ENCODE measurements around the gene PATL2. TPM values are rescaled to one million over a fixed set of nuclear protein-coding genes. Genes with fewer than 3 reads are reported as not detected.
"Not testable (repeated sequence)": the region's sequence is repeated elsewhere in the genome, so short reads cannot be mapped to it uniquely, and the experiment has no call there.

PATL2 gene
- total RNA-seq, 1 experiment from 2014 or later, result not detected

DNA sequence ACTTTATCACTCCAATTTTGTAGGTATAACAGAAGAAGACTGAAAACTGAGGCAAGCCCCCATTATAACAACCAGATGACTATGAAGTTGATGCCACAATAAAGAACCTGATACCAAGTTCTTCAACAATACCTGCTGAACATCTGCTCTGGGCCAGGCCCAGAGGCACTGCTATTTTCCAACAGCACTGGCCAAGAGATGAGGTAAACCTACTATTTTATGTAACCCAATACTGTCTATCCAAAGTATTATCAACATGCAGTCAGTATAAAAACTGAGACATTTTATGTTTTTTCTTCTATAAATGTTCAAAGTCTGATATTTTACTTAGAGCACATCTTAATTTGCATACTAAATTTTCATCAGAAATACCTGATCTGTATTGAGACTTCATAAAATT lies 53.7 kb downstream of the PATL2 start:
- H3K9me3 ChIP-seq (replicated peaks), result no peaks in the 10 kb centered on the region
- no peaks in the 10 kb centered on the region; the same call in 1 of the 2 replicates for H3K4me1 ChIP-seq
- H3K27me3 ChIP-seq, result no peaks in the 10 kb centered on the region
- H3K27ac ChIP-seq, result no peak overlapping the region
- no peak for DNase-seq
- peaks cover 23% of the 10 kb centered on the region for H3K36me3 ChIP-seq
- H3K4me3 ChIP-seq, result no peak overlapping the region

DNA sequence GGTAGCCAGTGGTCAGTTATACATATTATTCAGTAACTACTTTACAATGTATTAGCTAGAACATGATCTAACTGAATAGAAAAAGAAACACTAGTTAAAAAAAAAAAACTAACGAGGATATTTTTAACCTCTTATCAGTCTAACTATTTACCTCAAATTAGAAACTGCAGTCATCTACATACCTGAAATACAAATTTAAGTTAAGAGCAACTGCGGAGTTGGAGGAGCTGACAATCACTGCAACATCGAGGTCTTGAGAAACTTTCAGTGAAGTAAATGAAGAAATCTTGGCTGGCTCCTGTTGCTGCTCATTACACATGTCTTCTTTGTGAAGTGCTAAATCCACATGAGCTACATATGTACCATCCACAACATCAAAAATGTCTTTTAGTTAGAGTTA lies 54.2 kb downstream of the PATL2 start:
- no peak overlapping the region for H3K27ac ChIP-seq
- H3K36me3 ChIP-seq, result peaks cover 28% of the 10 kb centered on the region
- no peak overlapping the region for H3K4me3 ChIP-seq
- no peaks in the 10 kb centered on the region for H3K27me3 ChIP-seq
- DNase-seq, result no peak
- H3K4me1 ChIP-seq, result no peaks in the 10 kb centered on the region
- H3K9me3 ChIP-seq (replicated peaks), result no peaks in the 10 kb centered on the region

DNA sequence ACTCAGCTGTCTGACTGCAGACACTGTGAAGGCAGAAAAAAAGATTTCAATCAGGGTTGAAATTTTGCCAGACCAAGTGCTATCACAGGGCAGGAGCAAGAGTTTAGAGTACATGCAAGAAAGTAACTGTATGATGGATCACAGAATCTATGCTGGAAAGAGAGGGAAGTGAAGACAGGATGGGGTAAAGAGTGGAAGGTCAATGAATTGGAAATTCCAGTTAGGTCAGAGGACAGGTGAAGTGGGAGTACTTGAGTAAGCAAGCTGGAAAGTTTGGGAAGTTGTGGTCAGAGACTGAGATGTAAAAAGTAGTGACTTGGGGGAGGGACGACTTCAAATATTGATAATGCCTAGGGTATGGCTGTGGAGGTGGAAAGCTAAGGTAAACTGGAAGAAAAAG lies 54.8 kb downstream of the PATL2 start:
- Histone ChIP-seq H3K27me3 (no peaks in the 10 kb centered on the region), H3K4me3 (no peak overlapping the region), H3K4me1 (no peaks in the 10 kb centered on the region), H3K36me3 (peaks cover 34% of the 10 kb centered on the region), H3K27ac (no peak overlapping the region), H3K9me3 (replicated peaks) (no peaks in the 10 kb centered on the region)
- DNase-seq, result no peak

DNA sequence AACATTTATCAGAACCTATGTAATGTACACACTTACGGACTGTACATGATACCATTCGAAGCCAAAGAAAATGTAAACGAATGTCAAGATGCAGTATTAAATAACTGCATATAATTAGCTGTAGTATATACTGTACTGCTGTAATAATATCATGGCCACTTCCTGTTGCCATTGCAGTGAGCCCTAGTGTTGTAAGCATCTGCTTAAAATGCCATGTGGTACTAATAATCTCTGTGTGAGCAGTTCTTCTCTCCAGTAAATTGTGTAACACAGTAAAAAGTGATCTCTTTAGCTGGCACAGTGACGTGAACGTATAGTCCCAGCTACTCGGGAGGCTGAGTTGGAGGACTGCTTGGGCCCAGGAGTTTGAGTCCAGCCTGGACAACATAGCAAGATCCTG lies 56.3 kb downstream of the PATL2 start:
- no peak overlapping the region for H3K27ac ChIP-seq
- H3K9me3 ChIP-seq (replicated peaks), result no peaks in the 10 kb centered on the region
- H3K4me1 ChIP-seq, result no peaks in the 10 kb centered on the region
- peaks cover 44% of the 10 kb centered on the region for H3K36me3 ChIP-seq
- H3K27me3 ChIP-seq, result no peaks in the 10 kb centered on the region
- H3K4me3 ChIP-seq, result no peak overlapping the region
- DNase-seq, result no peak

DNA sequence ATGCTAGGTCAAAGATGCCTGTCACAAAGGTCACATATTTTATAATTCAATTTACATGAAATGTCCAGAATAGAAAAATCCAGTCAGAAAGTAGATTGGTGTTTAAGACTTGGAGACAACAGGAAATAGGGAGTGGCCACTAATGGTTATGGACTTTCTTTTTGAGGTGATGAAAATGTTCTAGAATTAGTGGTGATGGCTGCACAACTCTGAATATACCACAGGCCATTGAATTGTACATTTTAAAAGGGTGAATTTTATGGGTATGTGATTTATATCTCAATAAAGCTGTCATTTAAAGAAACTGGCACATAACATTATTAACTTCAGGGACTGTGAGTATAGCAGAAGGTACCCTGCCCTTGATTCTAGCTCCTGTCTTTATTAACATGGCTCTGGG lies 63.5 kb downstream of the PATL2 start:
- no peaks in the 10 kb centered on the region for H3K4me1 ChIP-seq
- H3K36me3 ChIP-seq, result peaks cover 52% of the 10 kb centered on the region
- no peak overlapping the region for H3K27ac ChIP-seq
- DNase-seq, result no peak
- H3K27me3 ChIP-seq, result no peaks in the 10 kb centered on the region
- H3K9me3 ChIP-seq (replicated peaks), result no peaks in the 10 kb centered on the region
- H3K4me3 ChIP-seq, result no peak overlapping the region

DNA sequence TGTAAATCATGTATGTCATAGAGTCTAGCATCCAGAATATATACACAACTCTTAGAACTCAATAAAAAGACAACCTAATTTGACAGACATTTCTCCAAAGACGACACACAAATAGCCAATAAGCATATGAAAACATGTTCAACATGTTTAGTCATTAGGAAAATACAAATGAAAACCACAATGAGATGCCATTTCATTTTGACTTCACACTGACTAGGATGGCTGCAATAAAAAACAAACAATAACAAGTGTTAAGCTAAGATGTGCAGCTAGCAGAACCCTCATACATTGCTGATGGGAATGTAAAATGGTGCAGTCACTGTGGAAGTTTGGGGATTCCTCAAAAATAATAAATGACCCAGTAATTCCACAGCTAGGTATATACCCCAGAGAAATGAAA lies 64.1 kb downstream of the PATL2 start:
- Histone ChIP-seq H3K4me1 (no peaks in the 10 kb centered on the region), H3K27me3 (no peaks in the 10 kb centered on the region), H3K36me3 (peaks cover 48% of the 10 kb centered on the region), H3K4me3 (no peak overlapping the region), H3K27ac (no peak overlapping the region), H3K9me3 (replicated peaks) (no peaks in the 10 kb centered on the region)
- DNase-seq, result no peak

DNA sequence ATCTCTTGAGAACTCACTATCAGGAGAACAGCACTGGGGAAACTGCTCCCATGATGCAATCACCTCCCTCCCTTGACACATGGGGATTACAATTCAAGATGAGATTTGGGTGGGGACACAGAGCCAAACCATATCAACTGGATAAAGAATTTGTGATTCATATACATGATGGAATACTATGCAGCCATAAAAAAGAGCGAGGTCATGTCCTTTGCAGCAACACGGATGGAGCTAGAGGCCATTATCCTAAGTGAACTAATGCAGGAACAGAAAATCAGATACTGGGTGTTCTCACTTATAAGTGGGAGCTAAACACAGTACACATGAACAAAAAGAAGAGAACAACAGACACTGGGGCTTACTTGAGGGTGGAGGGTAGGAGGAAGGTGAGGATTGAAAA lies 64.7 kb downstream of the PATL2 start:
- H3K4me1 ChIP-seq, result no peaks in the 10 kb centered on the region
- H3K27ac ChIP-seq, result no peak overlapping the region
- H3K36me3 ChIP-seq, result peaks cover 43% of the 10 kb centered on the region
- no peaks in the 10 kb centered on the region for H3K27me3 ChIP-seq
- DNase-seq, result no peak
- no peak overlapping the region for H3K4me3 ChIP-seq
- H3K9me3 ChIP-seq (replicated peaks), result no peaks in the 10 kb centered on the region

DNA sequence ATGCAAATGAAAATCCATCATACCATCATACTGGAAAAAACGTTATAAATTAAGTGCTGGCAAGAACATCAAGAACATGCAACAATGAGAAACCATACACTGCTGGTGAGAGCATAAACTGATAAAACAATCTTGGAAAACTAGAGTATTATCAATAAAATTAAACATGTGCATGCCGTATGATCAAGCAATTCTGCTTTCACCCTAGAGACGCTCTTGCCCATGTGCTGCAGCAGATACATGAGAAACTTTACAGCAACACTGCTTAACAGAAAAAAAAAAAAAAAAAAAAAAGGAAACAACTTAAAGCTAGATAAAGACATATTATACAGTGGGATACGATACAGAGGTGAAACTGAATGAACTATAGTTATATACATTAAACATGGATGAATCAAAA lies 69.5 kb downstream of the PATL2 start:
- H3K27me3 ChIP-seq, result no peaks in the 10 kb centered on the region
- H3K27ac ChIP-seq, result no peak overlapping the region
- no peaks in the 10 kb centered on the region for H3K9me3 ChIP-seq (replicated peaks)
- H3K4me3 ChIP-seq, result no peak overlapping the region
- DNase-seq, result no peak
- no peaks in the 10 kb centered on the region for H3K4me1 ChIP-seq
- H3K36me3 ChIP-seq, result peaks cover 33% of the 10 kb centered on the region

DNA sequence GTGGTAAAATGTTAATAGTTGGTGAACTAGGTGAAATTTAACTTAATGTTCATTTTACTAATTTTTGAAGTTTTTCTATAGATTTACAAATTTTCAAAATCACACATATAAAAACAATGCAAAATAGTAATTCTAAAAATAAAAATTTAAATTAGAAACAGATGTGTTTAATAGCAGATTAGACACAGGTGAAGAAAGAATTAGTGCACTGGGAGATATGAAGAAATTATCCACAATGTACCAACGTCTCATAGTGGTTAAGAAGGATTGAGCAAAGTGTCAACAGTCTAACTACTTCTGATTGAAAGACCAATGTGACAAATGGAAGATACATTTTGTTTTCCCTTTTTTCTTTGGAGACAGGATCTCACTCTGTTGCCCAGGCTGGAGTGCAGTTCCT lies 74.1 kb downstream of the PATL2 start:
- no peak overlapping the region for H3K4me3 ChIP-seq
- no peak for DNase-seq
- H3K9me3 ChIP-seq (replicated peaks), result no peaks in the 10 kb centered on the region
- no peak overlapping the region for H3K27ac ChIP-seq
- H3K27me3 ChIP-seq, result no peaks in the 10 kb centered on the region
- peaks cover 44% of the 10 kb centered on the region for H3K36me3 ChIP-seq
- no peaks in the 10 kb centered on the region for H3K4me1 ChIP-seq

DNA sequence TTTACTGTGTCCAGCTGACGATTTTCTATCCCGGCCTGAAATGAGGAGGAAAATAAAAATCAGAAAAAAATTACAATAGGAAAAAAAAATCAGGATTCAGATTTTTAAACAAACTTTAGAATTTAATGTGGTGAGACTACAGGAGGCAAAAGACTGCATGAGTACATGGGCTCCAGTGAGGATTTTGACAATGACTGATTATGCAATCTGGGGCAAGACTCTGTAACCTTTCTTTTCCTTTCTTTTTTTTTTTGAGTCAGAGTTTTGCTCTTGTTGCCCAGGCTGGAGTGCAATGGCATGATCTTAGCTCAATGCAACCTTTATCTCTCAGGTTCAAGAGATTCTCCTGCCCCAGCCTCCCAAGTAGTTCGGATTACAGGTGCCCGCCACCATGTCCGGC lies 77.5 kb downstream of the PATL2 start:
- no peaks in the 10 kb centered on the region for H3K9me3 ChIP-seq (replicated peaks)
- peaks cover 50% of the 10 kb centered on the region for H3K36me3 ChIP-seq
- H3K27me3 ChIP-seq, result no peaks in the 10 kb centered on the region
- H3K27ac ChIP-seq, result no peak overlapping the region
- no peaks in the 10 kb centered on the region for H3K4me1 ChIP-seq
- no peak for DNase-seq
- no peak overlapping the region for H3K4me3 ChIP-seq

DNA sequence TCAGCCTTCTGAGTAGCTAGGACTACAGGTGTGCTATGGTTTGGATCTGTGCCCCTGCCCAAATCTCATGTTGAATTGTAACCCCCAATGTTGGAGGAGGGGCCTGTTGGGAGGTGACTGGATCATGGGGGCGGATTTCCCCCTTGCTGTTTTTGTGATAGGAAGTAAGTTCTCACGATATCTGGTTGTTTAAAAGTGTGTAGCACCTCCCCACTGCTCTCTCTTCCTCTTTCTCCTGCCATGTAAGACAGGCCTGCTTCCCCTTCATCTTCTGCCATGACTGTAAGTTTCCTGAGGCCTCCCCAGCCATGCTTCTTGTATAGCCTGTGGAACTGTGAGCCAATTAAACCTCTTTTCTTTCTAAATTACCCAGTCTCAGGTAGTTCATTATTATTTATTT lies 85.8 kb downstream of the PATL2 start:
- H3K9me3 ChIP-seq (replicated peaks); H3K4me1 ChIP-seq; H3K27ac ChIP-seq; H3K27me3 ChIP-seq; DNase-seq; H3K4me3 ChIP-seq: not testable (repeated sequence)
- H3K36me3 ChIP-seq, result peaks cover 39% of the 10 kb centered on the region

DNA sequence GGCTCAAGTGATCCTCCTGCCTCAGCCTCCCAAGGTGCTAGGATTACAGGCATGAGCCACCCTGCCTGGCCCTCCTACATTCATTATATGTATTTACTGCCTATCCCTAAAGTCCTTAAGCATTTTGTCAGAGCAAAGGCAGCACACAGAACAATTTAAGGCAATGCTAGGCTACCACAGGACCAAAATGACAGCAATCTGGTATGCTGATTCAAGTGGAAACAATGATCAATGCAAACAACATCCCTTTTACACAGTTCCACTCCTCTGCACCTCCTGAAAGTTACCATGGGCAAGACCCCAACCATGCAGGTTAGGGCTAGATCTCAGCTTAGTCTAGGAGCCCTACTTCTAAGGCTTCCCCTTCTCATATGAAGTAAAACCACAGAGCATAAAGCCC lies 87.9 kb downstream of the PATL2 start:
- no peak overlapping the region for H3K27ac ChIP-seq
- no peak overlapping the region for H3K4me3 ChIP-seq
- H3K27me3 ChIP-seq, result no peaks in the 10 kb centered on the region
- no peaks in the 10 kb centered on the region for H3K4me1 ChIP-seq
- DNase-seq, result no peak
- H3K9me3 ChIP-seq (replicated peaks), result no peaks in the 10 kb centered on the region
- peaks cover 41% of the 10 kb centered on the region for H3K36me3 ChIP-seq

DNA sequence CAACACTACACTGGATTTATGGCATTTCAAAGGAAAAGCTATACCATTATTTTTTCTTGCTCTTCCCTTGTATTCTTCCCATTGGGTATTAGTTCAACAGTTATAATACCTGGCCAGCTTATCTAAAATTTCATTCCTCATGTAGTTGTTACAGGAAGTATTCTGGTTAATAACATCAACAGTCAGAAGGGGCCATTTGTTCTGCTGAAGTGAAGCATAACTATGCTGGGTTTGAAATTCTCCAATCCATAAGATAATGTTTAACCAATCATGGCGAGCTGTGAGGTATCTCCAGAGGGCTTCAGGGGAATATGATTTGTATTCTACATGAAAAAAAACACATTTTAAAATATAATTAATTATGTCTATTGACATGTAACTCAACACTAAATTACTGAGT lies 91.0 kb downstream of the PATL2 start:
- DNase-seq, result no peak
- Histone ChIP-seq H3K36me3 (peaks cover 28% of the 10 kb centered on the region), H3K27ac (no peak overlapping the region), H3K9me3 (replicated peaks) (no peaks in the 10 kb centered on the region), H3K27me3 (no peaks in the 10 kb centered on the region), H3K4me3 (no peak overlapping the region), H3K4me1 (no peaks in the 10 kb centered on the region)

DNA sequence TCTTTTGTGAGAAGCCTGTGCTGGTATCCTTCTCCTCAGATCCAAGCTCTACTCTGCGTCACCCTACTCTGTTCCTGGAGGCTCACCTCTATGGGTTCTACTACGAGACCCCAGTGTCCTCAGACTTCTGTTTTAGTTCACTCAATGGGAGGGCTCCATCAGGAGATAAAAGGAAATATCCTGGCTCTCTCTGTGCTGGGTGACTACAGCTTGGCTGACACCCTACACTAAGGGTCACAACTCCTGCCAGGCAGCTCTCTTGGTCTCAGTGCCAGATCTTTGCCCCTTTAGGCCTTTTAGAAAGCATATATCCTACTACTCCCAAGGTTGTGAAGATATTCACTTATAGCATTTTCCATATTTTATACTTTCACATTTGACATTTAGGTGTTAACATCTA lies 94.1 kb downstream of the PATL2 start:
- no peak overlapping the region for H3K27ac ChIP-seq
- H3K4me1 ChIP-seq, result no peaks in the 10 kb centered on the region
- H3K36me3 ChIP-seq, result peaks cover 47% of the 10 kb centered on the region
- H3K27me3 ChIP-seq, result no peaks in the 10 kb centered on the region
- H3K9me3 ChIP-seq (replicated peaks), result no peaks in the 10 kb centered on the region
- no peak for DNase-seq
- no peak overlapping the region for H3K4me3 ChIP-seq

Measured in SJCRH30 (cell line).